HG03039 (cell line): ENCODE data around the gene EDN3.

Source experiments
- ATAC-seq: cut with Tn5 transposase; IDR thresholded peaks from one replicate; pipeline ENCODE4 v1.9.1; 2021; ENCODE audit warnings: mild to moderate bottlenecking, moderate library complexity; ENCODE audit not compliant: unreplicated experiment

The EDN3 gene

DNA sequence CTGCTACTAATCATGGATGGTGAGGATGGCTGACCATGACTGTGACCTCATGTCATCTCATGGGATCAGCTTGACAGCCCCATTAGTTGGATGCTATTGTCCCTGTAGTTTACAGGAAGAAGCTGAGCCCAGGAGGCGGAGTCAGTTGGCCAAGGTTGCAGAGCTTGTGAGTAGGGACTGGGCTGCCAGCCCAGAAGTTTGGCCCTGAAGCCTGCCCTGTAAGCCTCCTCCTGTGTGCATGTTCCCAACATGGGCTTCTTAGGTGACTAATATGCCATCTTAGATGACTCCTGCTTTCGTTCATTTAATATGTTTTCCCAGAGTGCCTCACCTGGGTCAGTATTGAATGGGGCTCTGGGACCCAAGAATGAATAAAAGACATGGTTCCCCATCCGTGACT lies 6.9 kb downstream of the EDN3 start:
- ATAC-seq = no peak

DNA sequence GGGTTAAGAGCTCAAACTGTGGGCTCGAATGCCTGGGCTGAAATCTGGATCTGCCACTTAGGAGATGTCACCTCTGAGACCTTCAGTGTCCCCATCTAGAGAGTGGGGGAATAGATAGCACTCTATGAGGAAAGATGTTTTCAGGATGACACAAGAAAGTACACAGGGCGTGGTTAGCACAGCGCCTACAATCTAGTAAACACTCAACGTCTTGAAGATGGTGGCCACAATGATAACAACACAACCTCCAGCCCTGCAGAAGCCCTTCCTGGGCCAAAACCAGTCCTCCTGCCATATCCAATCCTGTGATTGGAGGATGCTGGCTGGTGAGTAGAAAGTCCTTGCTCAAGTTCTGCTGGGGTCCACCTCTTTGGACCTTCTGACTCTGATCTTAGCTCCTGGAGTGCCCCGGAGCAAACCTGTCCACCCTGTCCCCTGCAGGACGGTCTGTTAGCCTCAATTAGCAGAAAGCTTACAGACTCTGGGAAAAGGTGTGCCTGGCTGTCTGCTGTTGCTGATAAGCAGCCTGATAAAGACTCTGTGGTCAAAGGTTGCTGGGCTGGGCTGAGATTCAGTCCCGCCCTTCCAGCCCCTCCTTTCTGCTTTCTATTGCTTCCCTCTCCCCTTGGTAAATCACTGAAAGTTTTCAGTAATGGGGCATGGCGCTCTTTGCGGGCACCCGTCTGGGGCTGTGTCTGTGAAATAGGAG lies 8.2 kb downstream of the EDN3 start:
- ATAC-seq = no peak

DNA sequence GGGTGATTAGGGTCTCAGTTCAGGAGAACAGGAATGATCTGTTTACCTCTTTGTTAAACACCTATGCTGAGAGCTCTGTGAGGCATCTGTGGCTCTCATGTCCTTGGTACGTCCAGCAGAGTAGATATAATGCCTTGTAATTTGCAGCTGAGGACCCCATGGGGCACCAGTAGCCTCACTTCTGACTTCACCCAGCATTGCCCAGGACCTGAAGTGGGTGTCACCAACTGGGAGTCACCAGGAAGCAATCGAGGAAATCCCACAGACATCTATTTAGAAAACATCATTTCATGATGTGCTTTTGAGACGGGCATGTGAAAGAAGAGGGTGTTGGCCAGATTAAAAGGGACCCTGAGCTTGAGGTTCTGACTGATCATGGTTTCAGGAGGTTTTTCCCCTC lies 8.8 kb downstream of the EDN3 start:
- no peak for ATAC-seq

DNA sequence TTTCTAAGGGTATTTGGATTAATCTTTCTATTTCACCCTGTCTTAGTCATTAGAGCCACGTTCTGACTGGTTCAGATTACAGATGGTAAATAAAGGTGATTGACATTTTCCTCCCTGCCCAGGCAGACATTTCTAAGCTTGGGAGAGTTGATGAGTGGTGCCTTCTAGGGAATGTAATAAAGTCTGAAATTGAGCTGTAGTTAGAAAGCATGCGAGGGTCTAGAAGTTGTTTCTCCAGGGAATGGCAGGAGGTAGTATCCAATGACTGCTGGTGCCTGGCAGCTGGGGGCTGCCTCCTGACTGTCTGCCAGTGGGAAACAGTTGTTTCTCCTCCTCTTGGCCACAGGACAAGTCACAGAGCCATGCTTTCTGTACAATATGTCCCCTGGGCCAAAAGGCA lies 14.6 kb downstream of the EDN3 start:
- ATAC-seq = no peak

DNA sequence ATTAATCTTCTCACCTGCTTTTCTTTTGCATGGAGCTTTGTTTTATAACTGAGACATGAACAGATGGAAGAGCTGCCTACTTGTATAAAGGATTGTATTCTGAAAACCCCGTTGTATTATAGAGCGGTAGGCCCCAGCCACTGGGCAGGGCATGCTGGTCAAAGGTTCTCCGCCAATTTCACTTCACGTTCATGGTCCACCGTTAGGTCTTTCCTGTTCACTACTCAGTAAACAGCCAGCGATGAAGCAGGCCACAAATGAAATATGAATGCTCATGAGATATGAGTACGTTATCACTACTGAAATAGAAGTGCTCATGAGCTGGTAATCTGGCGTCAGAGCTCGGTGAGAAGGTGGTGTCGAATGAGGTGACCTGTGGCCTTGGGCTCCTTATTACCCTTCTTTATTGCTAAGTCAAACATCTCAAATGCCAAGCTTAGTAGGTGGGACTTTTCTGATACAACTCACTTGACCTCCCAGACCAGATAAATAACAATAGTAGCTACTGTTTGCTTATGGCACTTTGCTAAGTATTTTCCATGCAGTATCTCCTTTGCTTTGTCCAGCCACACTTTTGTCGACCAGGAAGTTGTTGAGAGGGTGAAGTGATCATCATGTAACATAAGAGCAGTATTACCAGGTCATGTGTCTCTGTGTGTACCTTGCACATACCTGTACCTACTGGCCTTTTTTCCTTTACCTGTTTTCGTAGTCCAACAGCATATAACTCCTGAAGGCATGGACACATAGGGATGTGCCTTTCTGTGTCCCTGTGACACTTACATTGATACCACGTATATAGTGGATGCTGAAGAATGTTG lies 16.7 kb downstream of the EDN3 start:
- no peak for ATAC-seq

DNA sequence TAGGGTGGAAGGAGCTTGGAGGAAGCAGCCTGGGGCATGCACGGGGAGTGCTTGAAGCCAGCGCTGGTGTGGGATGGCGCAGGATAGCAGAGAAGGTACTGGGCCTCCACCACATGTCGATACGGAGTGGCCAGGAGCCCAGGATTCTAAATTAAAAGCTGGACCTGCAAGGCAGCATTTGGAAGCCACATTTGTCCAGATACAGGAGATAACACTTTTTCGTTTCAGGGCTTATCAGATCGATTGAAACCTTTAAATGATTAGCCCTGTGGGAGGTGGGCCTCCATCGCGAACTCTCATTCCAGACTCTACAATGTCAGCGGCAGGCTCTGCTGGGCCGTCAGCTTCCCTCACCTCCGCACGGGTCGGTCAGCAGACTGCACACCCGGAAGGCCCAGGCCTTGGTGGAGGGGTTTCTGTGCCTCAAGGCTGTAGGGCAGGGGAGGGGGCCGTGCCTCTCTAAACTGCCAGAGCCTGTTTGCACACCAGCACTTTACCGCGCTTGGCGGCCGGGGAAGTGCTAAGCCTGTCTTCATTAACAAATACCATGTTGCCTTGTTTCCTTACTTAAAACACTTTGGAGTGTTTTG lies 17.9 kb downstream of the EDN3 start:
- no peak for ATAC-seq

DNA sequence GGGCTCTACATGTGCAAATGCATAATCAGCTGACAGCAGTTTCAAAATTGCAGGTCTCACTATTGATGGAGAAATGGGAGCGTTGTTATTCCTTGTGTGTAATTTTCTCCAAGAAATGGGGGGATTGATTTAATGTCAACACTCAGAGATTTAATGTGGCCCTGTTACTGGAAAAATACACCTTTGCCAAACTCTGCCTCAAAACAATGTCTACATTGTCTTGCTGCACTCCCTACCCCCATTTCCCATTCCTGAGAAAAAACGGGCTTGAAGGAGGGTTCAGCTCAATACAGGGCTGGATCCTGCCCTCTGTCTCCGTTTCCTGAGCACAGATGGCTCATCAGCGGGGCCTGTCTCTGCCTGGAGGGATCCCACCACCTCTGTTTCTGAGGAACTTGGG lies 18.4 kb downstream of the EDN3 start:
- ATAC-seq = no peak

DNA sequence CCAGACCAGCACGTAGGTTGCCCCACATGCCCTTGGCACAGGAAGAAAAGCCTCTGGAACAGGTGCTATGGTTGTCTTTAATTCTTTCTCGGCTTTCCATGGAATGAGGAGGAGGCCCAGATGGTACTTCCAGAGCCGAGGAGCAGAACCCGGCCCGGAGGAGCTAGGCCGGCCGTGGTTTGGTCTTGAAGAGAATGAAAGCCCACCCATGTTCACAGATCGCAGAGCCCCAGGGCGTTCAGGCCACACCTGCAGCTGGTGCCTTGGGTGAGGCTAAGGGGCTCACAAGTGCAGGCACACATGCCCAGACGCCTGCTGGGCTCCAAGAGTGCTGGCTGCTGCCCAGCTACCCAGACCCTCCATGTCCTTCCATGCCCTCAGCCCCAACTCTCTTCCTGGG lies 20.0 kb downstream of the EDN3 start:
- no peak for ATAC-seq

DNA sequence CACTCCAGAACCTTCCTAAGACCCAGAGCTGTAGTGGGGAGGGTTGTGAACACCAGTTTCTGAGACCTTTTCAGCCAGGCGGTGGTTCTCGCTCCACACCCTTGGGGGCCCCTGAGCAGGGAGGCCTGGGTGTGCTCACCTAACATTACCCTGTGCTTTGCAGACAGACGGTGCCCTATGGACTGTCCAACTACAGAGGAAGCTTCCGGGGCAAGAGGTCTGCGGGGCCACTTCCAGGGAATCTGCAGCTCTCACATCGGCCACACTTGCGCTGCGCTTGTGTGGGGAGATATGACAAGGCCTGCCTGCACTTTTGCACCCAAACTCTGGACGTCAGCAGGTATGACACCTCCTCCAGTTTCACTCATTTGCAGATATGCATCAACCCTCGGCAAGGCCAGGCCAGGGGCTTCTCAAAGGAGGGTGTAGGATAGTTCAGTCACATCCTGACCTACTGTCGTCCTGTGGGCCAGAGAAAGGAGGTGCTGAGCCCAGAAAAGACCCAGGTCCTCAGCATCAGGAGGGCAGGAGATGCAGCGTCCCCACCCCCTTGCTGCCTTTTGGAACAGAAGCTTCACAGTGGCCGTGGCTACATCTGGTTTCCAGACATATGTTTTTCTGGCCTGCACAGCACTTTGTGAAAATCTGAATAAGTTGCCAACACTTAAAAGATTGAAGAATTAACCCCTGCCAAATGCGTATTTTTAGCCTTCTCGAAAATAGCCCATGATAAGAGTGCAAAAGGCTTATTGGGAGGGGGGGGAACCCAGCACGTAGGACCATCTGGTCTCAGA lies 20.6 kb downstream of the EDN3 start:
- ATAC-seq = no peak

DNA sequence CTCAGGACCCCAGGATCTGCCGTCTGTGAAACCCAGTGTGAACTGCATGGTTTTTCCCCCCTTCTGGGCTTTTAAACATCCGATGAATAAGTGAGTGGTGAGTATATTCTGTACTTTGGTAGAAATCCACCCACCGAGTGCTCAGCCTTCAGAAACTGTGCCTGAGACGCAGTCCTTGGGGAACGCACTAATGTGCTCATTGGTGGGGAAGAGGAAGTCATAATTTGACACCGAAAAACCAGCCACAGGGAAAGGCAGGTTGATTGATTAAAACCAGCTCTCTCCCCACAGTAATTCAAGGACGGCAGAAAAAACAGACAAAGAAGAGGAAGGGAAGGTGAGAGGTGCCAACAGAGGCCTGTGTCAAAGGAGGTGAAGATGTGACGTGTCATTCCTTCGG lies 21.7 kb downstream of the EDN3 start:
- no peak for ATAC-seq

DNA sequence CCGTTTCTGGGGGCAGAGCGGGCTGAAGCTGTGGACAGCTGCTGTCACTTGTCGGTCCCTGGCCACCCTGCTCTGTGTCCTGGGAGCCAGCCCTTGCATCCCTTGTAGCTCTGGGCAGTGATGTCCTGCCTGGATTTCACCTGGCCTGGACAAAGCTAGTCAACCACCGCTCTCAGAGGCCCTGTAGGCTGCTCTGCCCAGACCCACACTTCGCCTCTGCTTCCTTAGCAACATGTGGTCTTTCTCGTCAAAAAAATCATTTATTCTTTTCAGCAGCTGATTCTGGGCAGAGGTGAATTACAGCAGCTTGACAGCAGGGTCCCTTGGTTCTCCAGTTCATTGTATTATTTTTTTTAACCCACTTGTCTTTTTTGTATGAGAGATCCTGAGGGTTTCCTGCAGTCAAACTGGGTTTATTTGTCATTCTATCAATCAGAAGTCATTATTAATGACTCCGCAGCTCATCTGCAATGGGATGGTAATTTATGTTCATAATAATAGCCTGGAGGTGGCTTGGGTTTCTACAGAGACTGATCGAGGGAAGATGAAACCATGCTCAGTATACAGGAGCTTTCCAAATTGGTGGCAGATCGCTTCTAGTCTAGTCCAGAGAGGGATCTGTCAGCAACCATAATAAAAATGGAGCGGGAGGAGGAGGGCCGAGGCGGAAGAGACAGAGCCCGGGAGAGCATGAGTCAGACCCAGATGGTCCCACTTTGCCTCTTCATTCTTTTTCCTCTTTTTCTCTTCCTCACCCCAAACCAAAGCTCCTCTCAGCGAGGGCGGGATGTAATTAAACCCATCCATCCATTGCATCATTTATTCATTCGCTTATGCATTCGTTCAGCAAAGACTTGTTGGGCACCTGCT lies 22.4 kb downstream of the EDN3 start:
- no peak for ATAC-seq

DNA sequence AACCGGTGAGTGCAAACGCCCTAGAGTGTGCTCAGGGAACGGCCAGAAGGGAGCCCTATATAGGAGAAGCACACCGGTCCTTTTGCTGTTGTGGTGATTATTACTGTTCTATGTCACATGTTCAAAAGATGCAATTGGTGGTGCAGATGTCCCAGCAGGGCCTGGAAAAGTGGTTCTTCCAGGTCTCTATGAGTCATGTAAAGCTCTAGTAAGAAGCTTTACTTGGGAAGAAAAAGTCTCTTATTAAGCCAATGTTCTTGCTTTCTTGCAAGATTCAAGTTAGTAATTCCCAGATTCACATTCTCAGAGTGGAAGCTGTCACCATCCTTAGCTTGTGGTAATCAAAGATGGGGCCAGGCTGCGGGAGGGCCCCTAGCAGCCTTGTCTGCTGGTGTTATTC lies 23.3 kb downstream of the EDN3 start:
- ATAC-seq = no peak

DNA sequence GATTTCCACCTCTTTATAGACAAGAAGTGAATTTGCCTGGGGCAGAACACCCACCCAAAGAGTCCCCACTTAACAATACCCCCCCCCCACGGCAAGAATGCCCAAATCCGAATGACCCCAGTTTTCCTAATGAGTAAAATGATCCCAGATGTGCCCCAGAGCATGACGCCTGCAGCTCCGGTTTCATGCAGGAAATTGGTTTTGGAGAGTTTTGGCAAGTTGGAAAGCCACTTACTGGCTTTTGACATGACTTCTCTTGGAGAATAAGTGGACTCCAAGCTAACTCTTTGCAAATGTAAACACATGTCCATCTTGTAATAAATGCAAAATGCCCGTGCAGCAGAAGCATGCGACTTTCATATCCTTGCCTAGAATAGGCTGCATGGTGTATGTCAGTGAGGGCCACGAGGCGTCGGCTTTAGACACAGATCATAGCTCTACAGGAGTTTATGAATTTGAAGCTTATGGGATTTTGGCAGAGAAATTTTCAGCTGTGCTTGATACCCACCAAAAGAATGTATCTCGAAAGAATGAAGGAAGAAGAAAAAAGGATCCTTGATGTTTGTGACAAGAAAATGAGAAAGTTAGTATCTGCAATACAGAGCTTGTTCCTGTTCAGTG lies 24.2 kb downstream of the EDN3 start:
- ATAC-seq = no peak

DNA sequence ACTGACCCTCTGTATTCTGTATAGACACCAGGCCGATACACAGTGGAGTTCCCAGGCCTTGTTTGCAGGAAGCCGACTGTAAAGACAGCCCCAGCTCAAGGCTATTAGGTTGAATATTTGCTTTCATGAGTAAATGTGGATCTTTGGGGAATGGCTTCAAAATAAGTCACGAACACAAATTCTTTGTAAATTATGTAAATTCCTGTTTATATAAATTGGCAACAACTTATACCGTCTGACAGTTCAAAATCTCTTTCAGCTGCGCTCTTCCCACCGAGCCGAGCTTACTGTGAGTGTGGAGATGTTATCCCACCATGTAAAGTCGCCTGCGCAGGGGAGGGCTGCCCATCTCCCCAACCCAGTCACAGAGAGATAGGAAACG lies 24.7 kb downstream of the EDN3 start:
- ATAC-seq = no peak

DNA sequence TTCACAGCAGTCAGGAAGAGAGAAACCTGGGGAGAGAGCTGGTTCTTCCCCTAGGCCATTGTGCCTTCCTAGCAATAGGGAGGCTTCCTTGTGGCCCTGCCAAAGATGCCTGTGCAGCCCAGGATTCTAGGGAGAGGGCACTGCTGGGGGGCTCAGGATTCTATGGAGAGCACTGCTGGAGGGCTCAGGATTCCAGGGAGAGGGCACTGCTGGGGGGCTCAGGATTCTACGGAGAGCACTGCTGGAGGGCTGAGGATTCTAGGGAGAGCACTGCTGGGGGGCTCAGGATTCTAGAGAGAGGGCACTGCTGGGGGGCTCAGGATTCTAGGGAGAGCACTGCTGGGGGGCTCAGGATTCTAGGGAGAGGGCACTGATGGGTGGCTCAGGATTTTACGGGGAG lies 25.8 kb downstream of the EDN3 start:
- no peak for ATAC-seq

DNA sequence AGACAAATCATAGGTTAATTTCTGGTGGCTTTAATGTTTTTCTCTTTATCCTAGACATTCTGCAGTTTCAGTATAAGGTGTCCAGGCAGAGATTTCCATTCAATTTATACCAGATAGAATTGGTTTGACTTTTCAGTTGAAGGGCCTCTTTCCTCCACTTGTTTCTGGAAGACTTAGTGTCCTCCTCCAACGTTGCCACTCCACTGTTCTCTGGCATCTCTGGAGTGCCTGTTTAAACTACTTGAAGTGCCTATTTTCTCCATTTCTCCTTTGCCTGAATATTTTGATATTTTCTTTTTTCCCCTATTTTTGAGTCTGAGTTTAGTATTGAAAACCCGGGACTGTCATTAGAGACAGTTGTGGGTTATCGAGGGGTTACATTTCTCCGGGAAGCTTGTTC lies 27.7 kb downstream of the EDN3 start:
- ATAC-seq = no peak

DNA sequence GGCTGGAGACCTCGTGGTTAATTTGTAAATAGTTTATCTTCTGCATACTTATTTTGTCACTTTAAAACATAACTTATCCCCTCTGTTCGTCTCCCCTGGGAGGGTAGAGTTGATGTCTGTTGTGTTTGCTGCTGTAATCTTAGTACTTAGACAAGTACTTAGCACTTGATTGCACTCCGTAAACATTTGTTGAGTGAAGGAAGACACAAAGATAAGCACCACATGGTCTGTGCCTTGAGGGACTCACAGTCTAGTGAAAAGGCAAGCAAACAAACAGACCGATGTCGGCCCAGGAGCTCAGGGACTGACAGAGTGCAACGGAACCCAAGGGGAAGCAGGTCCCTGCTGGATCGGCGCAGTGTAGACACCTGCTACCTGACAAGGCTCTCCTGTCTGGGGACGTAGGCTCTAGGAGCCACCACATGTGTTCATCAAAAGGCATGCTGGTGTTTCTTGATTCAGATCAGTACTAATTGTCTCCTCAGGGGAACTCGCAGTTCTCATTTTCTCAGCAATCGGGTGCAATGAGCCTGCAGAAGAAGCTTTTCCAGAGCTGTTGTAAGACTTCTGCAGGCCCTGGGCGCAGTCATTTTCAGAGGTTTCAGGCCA lies 31.4 kb downstream of the EDN3 start:
- ATAC-seq = no peak

DNA sequence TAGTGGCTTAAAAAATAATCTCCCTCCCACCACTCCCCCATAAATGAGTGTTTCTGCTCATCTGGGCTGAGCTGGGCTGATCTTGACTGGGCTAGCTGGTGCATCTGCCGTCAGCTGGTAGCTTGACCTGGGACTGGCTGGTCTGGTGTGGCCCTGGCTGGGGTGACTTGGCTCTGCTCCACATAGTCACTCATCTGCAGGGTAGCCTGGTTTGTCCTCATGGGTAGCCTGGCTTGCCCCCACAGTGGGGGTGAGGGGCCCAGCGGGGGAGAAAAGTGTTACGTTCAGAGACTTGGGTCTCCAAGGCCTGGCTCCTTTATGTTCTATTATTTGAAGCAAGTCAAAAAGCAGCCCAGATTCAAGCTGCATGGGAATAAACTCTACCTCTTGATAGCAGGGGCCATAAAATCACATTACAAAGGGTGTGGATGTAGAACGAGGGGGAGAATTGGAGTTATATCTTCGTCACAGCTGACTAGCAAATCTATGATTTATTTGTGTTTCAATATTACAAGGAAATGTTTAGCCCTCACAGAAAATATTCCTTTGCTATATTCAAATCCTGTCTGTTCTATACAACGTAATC lies 32.9 kb downstream of the EDN3 start:
- ATAC-seq = no peak

DNA sequence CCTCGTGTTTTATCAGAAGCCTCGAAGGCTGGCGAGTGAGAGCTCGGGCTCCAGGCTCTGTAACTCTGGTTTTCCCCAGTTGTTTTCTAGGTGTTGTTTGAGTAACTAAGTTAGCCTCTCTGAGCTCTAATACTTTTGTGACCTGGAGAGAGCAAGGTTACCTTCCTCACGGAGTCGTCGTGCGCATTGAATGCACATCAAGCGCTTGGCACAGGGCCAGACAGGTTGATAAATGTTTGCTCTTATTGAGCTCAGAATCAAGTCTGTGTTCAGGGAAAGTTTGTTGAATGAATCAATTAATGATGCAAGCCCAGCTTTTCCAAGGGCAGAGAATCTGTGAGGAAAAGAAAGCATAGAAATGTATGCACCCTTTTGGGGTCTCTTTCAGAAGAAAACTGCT lies 33.5 kb downstream of the EDN3 start:
- no peak for ATAC-seq
